Neural progenitor cell (in vitro differentiated cells): ENCODE measurements around the gene MYOF. TPM values are rescaled to one million over a fixed set of nuclear protein-coding genes. Genes with fewer than 3 reads are reported as not detected.

Experiments
- DNase-seq: peaks from one replicate; pipeline ENCODE4 v3.0.0-alpha.2; 2016; ENCODE audit warnings: low spot score
- H2AFZ ChIP-seq: fragments of 200-600 bp; sonication (generic); replicated peaks from 2 replicates; pipeline ENCODE4 v1.6.1; 2016; ENCODE audit warnings: antibody characterized with exemption
- H3F3A ChIP-seq: fragments of 200-600 bp; sonication (generic); 2 replicates; pipeline ENCODE4 v1.6.1; 2016; ENCODE audit warnings: antibody characterized with exemption, low read depth
- H3K27ac ChIP-seq: fragments of 200-600 bp; sonication (generic); 2 replicates; pipeline ENCODE4 v1.5.1; 2016; ENCODE audit warnings: mild to moderate bottlenecking
- H3K27me3 ChIP-seq: fragments of 200-600 bp; sonication (generic); 2 replicates; pipeline ENCODE4 v1.6.1; 2016; ENCODE audit warnings: mild to moderate bottlenecking, moderate library complexity
- H3K36me3 ChIP-seq: fragments of 200-600 bp; sonication (generic); 2 replicates; pipeline ENCODE4 v1.5.1; 2016
- H3K4me1 ChIP-seq: fragments of 200-600 bp; sonication (generic); 2 replicates; pipeline ENCODE4 v1.6.1; 2016; ENCODE audit warnings: mixed run types
- H3K4me2 ChIP-seq: fragments of 200-600 bp; sonication (generic); 2 replicates; pipeline ENCODE4 v1.6.1; 2016
- H3K4me3 ChIP-seq: fragments of 200-600 bp; sonication (generic); 2 replicates; pipeline ENCODE4 v1.5.1; 2016
- H3K79me2 ChIP-seq: fragments of 200-600 bp; sonication (generic); 2 replicates; pipeline ENCODE4 v1.6.1; 2016; ENCODE audit warnings: low read depth
- H3K9ac ChIP-seq: fragments of 200-600 bp; sonication (generic); 2 replicates; pipeline ENCODE4 v1.6.1; 2016
- H3K9me3 ChIP-seq: fragments of 200-600 bp; sonication (generic); 2 replicates; pipeline ENCODE4 v1.5.1; 2016; ENCODE audit warnings: low read depth
- H4K20me1 ChIP-seq: fragments of 200-600 bp; sonication (generic); 2 replicates; pipeline ENCODE4 v1.6.1; 2016; ENCODE audit warnings: low read depth
- H3K27ac Mint-ChIP-seq: 3 replicates; pipeline ENCODE4 v1.8.0; 2021; ENCODE audit warnings: mixed read lengths
- H3K27me3 Mint-ChIP-seq: 2 replicates; pipeline ENCODE4 v1.8.0; 2022; ENCODE audit warnings: low read depth, mild to moderate bottlenecking, inconsistent platforms, moderate library complexity, mixed read lengths; ENCODE audit not compliant: insufficient read depth
- H3K36me3 Mint-ChIP-seq: 3 replicates; pipeline ENCODE4 v1.8.0; 2021; ENCODE audit warnings: mixed read lengths
- H3K4me1 Mint-ChIP-seq: 3 replicates; pipeline ENCODE4 v1.8.0; 2021; ENCODE audit warnings: mixed read lengths
- H3K4me3 Mint-ChIP-seq: 3 replicates; pipeline ENCODE4 v1.8.0; 2021; ENCODE audit warnings: mild to moderate bottlenecking, moderate library complexity, mixed read lengths
- H3K9me3 Mint-ChIP-seq: 3 replicates; pipeline ENCODE4 v1.8.0; 2020; ENCODE audit warnings: mixed read lengths
- EZH2 ChIP-seq: fragments of 200-600 bp; sonication (generic); IDR thresholded peaks from 2 replicates; pipeline ENCODE4 v1.6.1; 2017; ENCODE audit warnings: antibody characterized with exemption, mild to moderate bottlenecking, moderate library complexity
- EZH2phosphoT487 ChIP-seq: fragments of 200-600 bp; sonication (generic); IDR thresholded peaks from 2 replicates; pipeline ENCODE4 v1.6.1; 2017; ENCODE audit warnings: antibody characterized with exemption
- total RNA-seq: library from RNA; depleted of rRNA; stranded (reverse); fragments of >200 nt; gene quantifications from 2 replicates; pipeline ENCODE4 v1.2.3, GENCODE V29; 2015; ENCODE audit warnings: low replicate concordance
- TF ChIP-seq, protein P1 (sequence below): fragments of 200-600 bp; sonication (generic); IDR thresholded peaks from 2 replicates; pipeline ENCODE4 v1.5.1; 2017; ENCODE audit warnings: antibody characterized with exemption, mild to moderate bottlenecking

The MYOF gene
- total RNA-seq, 1 donor from 2014 or later, result 1.6 TPM

DNA sequence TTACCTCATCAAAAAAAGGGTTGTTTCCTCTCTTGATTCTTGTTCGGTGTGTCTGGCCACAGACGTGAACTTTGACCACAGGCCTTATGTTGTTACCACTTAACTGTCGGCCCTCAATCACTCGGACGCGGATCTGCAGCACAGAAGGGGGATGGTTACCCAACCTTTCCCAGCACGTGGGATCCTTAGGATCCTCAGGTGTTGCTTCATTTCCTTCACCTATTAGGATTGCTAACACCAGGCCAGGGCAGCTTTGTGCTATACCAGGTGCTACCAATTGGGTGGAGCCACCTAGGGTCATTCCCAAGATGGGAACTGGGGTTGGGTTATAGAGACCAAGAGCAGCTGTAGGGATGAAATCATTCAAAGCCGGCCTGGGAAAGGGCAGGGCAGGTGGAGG is 73.4 kb downstream of the MYOF start:
- Histone ChIP-seq H3K4me3 (no peak overlapping the region), H3K4me1 (peaks cover 6% of the 10 kb centered on the region), H4K20me1 (no peaks in the 10 kb centered on the region), H3K4me2 (no peak overlapping the region), H3K9me3 (no peaks in the 10 kb centered on the region), H3K79me2 (no peaks in the 10 kb centered on the region), H3K27ac (no peak overlapping the region), H3K27me3 (no peaks in the 10 kb centered on the region), H3K36me3 (no peaks in the 10 kb centered on the region), H3K9ac (no peak overlapping the region), H3F3A (no peaks in the 10 kb centered on the region), H2AFZ (no peak overlapping the region)
- Mint-ChIP-seq H3K4me3 (no peak overlapping the region), H3K27me3 (peaks cover 3% of the 10 kb centered on the region), H3K4me1 (peaks cover 26% of the 10 kb centered on the region), H3K9me3 (peaks cover 9% of the 10 kb centered on the region), H3K27ac (no peak overlapping the region), H3K36me3 (peaks cover 3% of the 10 kb centered on the region)
- no peak for TF ChIP-seq EZH2
- TF ChIP-seq, protein P1, sequence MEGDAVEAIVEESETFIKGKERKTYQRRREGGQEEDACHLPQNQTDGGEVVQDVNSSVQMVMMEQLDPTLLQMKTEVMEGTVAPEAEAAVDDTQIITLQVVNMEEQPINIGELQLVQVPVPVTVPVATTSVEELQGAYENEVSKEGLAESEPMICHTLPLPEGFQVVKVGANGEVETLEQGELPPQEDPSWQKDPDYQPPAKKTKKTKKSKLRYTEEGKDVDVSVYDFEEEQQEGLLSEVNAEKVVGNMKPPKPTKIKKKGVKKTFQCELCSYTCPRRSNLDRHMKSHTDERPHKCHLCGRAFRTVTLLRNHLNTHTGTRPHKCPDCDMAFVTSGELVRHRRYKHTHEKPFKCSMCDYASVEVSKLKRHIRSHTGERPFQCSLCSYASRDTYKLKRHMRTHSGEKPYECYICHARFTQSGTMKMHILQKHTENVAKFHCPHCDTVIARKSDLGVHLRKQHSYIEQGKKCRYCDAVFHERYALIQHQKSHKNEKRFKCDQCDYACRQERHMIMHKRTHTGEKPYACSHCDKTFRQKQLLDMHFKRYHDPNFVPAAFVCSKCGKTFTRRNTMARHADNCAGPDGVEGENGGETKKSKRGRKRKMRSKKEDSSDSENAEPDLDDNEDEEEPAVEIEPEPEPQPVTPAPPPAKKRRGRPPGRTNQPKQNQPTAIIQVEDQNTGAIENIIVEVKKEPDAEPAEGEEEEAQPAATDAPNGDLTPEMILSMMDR, result no peak
- TF ChIP-seq EZH2phosphoT487, result no peak
- no peak for DNase-seq

DNA sequence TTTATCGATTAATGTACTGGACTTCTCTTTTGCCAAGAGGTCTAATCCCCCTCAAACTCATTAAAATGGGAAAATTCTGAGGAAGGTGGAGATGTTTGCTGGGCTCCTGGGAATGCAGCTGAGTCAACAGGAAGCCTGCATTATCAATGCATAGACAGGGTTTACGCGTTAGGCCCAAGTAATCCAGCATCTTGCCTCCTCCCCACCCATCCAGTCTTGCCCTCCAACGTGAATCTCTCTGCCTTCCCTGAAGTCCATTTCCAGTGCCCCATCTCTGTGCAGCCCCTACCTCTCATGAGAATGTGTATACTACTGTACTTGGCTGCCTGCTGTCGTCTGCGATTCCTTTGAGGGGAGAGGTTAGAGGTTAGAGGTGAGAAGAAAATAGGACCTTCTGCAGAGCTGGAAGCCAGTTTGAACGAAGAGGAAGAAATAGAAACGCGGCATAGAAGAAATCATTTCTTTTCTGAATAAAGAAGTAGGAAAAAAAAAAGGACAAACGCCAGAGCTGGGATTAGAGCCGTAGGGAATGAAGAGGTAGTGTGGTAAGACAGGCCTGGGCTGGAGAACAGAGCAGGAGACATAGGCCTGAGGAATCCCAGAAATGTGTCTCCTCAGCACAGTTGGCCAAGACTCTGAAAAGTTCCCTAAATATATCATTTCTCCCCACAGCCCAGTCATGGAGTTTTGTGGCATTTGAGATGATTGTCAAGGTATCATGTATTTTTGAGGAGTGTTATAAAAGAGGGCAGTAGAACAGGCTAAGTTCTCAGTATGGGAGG is 75.6 kb downstream of the MYOF start:
- Histone ChIP-seq H3K27me3 (no peaks in the 10 kb centered on the region), H3K4me2 (no peak overlapping the region), H3K27ac (no peak overlapping the region), H4K20me1 (no peaks in the 10 kb centered on the region), H3F3A (no peaks in the 10 kb centered on the region), H3K9me3 (no peaks in the 10 kb centered on the region), H3K4me3 (no peak overlapping the region), H2AFZ (peak overlapping the region; percentile 44), H3K9ac (no peak overlapping the region), H3K79me2 (no peaks in the 10 kb centered on the region), H3K36me3 (no peaks in the 10 kb centered on the region), H3K4me1 (peaks cover 6% of the 10 kb centered on the region)
- Mint-ChIP-seq H3K27ac (peak overlapping the region; percentile 17), H3K9me3 (peaks cover 2% of the 10 kb centered on the region), H3K27me3 (no peaks in the 10 kb centered on the region), H3K4me1 (peaks cover 18% of the 10 kb centered on the region), H3K4me3 (no peak overlapping the region), H3K36me3 (no peaks in the 10 kb centered on the region)
- TF ChIP-seq, protein P1, result no peak
- TF ChIP-seq EZH2, result no peak
- TF ChIP-seq EZH2phosphoT487, result no peak
- DNase-seq, result no peak

DNA sequence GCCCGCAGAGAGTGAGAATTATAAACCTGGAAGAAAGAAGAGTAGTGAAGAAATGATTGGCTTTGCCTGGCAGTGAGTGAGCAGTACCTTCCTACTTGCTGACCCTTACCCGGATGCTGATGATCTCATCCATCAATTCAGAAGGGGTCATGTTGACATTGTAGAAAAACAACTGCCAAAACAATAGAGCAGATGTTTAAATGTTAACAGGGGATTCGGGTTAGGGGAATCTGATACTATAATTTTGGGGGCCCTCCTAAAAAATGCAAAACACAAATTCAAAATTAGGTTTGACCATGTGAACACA is 78.1 kb downstream of the MYOF start:
- no peak for DNase-seq
- Mint-ChIP-seq H3K27me3 (peaks cover 2% of the 10 kb centered on the region), H3K27ac (no peak overlapping the region), H3K9me3 (no peaks in the 10 kb centered on the region), H3K4me1 (peaks cover 22% of the 10 kb centered on the region), H3K36me3 (no peaks in the 10 kb centered on the region), H3K4me3 (no peak overlapping the region)
- Histone ChIP-seq H3K4me3 (no peak overlapping the region), H3K9ac (no peak overlapping the region), H3K79me2 (no peaks in the 10 kb centered on the region), H3K36me3 (no peaks in the 10 kb centered on the region), H2AFZ (no peak overlapping the region), H3F3A (no peaks in the 10 kb centered on the region), H3K27ac (no peak overlapping the region), H3K27me3 (no peaks in the 10 kb centered on the region), H3K9me3 (no peaks in the 10 kb centered on the region), H4K20me1 (no peaks in the 10 kb centered on the region), H3K4me2 (no peak overlapping the region), H3K4me1 (peaks cover 8% of the 10 kb centered on the region)
- TF ChIP-seq, protein P1, result no peak
- no peak for TF ChIP-seq EZH2
- TF ChIP-seq EZH2phosphoT487, result no peak
